Endothelial cell of umbilical vein (primary cell): ENCODE results near the gene NCEH1. TPM values are rescaled to one million over a fixed set of nuclear protein-coding genes. Genes with fewer than 3 reads are reported as not detected.

Experiments
- BruUV-seq: library from RNA; stranded (reverse); fragments of 400-500 nt; replicated peaks from 2 replicates; lab custom pipeline; 2021; lab: Mats Ljungman, UMichigan
- CTCF ChIA-PET: fragments of 300-600, 350-600 bp; sonication (Branson Sonifier 250); formaldehyde crosslinking; loops from one replicate; lab custom pipeline; 2021; ENCODE audit warnings: antibody characterized with exemption, inconsistent platforms; lab: Charles Lee
- POLR2A ChIA-PET: fragments of 300-600, 350-600 bp; sonication (Branson Sonifier 250); formaldehyde crosslinking; loops from one replicate; lab custom pipeline; 2021; ENCODE audit warnings: antibody characterized with exemption, inconsistent platforms; lab: Charles Lee
- DNase-seq: peaks from one replicate; pipeline ENCODE4 v3.0.0-alpha.2; 2011; ENCODE audit warnings: low read depth, low spot score
- FAIRE-seq: peaks from 2 replicates; lab custom pipeline; 2011; peaks lifted over from hg19 to GRCh38; lab: Jason Lieb, UNC
- H2AFZ ChIP-seq: 2 replicates; pipeline ENCODE4 v1.6.0; 2012; ENCODE audit warnings: low read depth, low read length, control low read depth, inconsistent platforms
- H3K27ac ChIP-seq: 2 replicates; pipeline ENCODE4 v1.5.1; 2011; ENCODE audit warnings: low read depth, mild to moderate bottlenecking, control low read depth, low read length, moderate library complexity; ENCODE audit not compliant: insufficient read depth
- H3K27me3 ChIP-seq, 2 experiments: 2 replicates each; pipeline versions ENCODE4 v1.6.0 to v1.6.1; 2011; ENCODE audit warnings: low read length in 2 of 2, mixed read lengths in 1 of 2; ENCODE audit not compliant: control insufficient read depth in 2 of 2, insufficient read depth in 2 of 2
- H3K36me3 ChIP-seq, 2 experiments: 2 replicates in 1 of 2; 3 replicates in 1 of 2; pipeline ENCODE4 v1.5.1; 2011; ENCODE audit warnings: low read length in 2 of 2, mild to moderate bottlenecking in 1 of 2, moderate library complexity in 1 of 2; ENCODE audit not compliant: control insufficient read depth in 2 of 2, insufficient read depth in 2 of 2; ENCODE audit errors: extremely low read depth in 1 of 2
- H3K4me1 ChIP-seq: 3 replicates; pipeline ENCODE4 v1.5.1; 2011; ENCODE audit warnings: mild to moderate bottlenecking, low read length; ENCODE audit not compliant: control insufficient read depth, insufficient read depth; ENCODE audit errors: extremely low read depth
- H3K4me2 ChIP-seq: 2 replicates; pipeline ENCODE4 v1.6.1; 2011; ENCODE audit warnings: low read length, control low read depth, mixed read lengths; ENCODE audit not compliant: insufficient read depth
- H3K4me3 ChIP-seq, 3 experiments: fragments of 200-600 bp in 1 of 3; sonication (generic), shearing (Covaris generic) in 1 of 3; replicated peaks in 1 of 3; 2 replicates each; pipeline ENCODE4 v1.5.1; 2011 to 2016; ENCODE audit warnings: control low read depth in 3 of 3, low read length in 3 of 3, mild to moderate bottlenecking in 2 of 3, inconsistent platforms in 1 of 3, low read depth in 1 of 3, moderate library complexity in 1 of 3; ENCODE audit not compliant: insufficient read depth in 1 of 3
- H3K79me2 ChIP-seq: 2 replicates; pipeline ENCODE4 v1.6.0; 2012; ENCODE audit warnings: low read length, inconsistent platforms; ENCODE audit not compliant: control insufficient read depth, insufficient read depth
- H3K9ac ChIP-seq: replicated peaks from 2 replicates; pipeline ENCODE3; 2011; ENCODE audit warnings: low read length, control low read depth; ENCODE audit not compliant: insufficient read depth; ENCODE audit errors: extremely low read depth
- H3K9me1 ChIP-seq: replicated peaks from 3 replicates; pipeline ENCODE4 v1.6.0; 2011; ENCODE audit warnings: mild to moderate bottlenecking, low read length; ENCODE audit not compliant: control insufficient read depth, insufficient read depth; ENCODE audit errors: extremely low read depth
- H3K9me3 ChIP-seq: replicated peaks from 2 replicates; pipeline ENCODE4 v1.5.1; 2012; ENCODE audit warnings: low read length, inconsistent platforms; ENCODE audit not compliant: control insufficient read depth, insufficient read depth
- H4K20me1 ChIP-seq: replicated peaks from 2 replicates; pipeline ENCODE3; 2011; ENCODE audit warnings: mild to moderate bottlenecking, low read length; ENCODE audit not compliant: control insufficient read depth, insufficient read depth; ENCODE audit errors: extremely low read depth
- EZH2 ChIP-seq: IDR thresholded peaks from 2 replicates; pipeline ENCODE4 v1.6.1; 2012; ENCODE audit warnings: borderline replicate concordance, low read depth, mild to moderate bottlenecking, moderate library complexity, low read length, inconsistent platforms; ENCODE audit not compliant: severe bottlenecking
- FOS ChIP-seq: IDR thresholded peaks from 2 replicates; pipeline ENCODE4 v1.6.1; 2011; ENCODE audit warnings: mild to moderate bottlenecking, low read length, moderate library complexity, borderline replicate concordance; ENCODE audit not compliant: insufficient read depth
- GATA2 ChIP-seq: IDR thresholded peaks from 2 replicates; pipeline ENCODE4 v1.7.0; 2011; ENCODE audit warnings: low read depth, mild to moderate bottlenecking, moderate library complexity, mixed read lengths, low read length; ENCODE audit not compliant: insufficient read length, insufficient read depth
- JUN ChIP-seq: IDR thresholded peaks from 2 replicates; pipeline ENCODE4 v1.6.1; 2011; ENCODE audit warnings: borderline replicate concordance, low read depth; ENCODE audit not compliant: insufficient read length, insufficient read depth
- MYC ChIP-seq: IDR thresholded peaks from one replicate; pipeline ENCODE4 v1.6.1; 2011; ENCODE audit warnings: mild to moderate bottlenecking, low read depth, low read length
- POLR2A ChIP-seq: IDR thresholded peaks from 2 replicates; pipeline ENCODE4 v1.6.1; 2012; ENCODE audit warnings: low read depth, mild to moderate bottlenecking, control low read depth, low read length
- POLR2AphosphoS5 ChIP-seq: IDR thresholded peaks from 2 replicates; pipeline ENCODE4 v1.6.1; 2012; ENCODE audit warnings: low read depth, mild to moderate bottlenecking, control low read depth, low read length, moderate library complexity; ENCODE audit not compliant: insufficient read depth
- dilution Hi-C: fragments of 300-500 bp; cut with MboI; formaldehyde crosslinking; loops from one replicate; pipeline ENCODE4 v1.15.0; 2019; ENCODE audit warnings: low sequenced_read_pairs; ENCODE audit not compliant: extremely low pct_ligation_motif_present
- intact Hi-C: fragments of 100-400 bp; cut with micrococcal nuclease; formaldehyde crosslinking; loops from one replicate; pipeline ENCODE4 v1.10.0; 2022
- polyA plus RNA-seq, 4 experiments: library from polyadenylated mRNA; depleted of rRNA in 3 of 4; stranded (reverse) in 3 of 4; unstranded in 1 of 4; fragments of >200 nt; gene quantifications; 2 replicates each; pipeline versions ENCODE4 v1.2.1 to v1.2.3, GENCODE V29; 2011 to 2012; ENCODE audit warnings: missing spikeins in 1 of 4
- total RNA-seq: library from RNA; stranded (reverse); gene quantifications from 2 replicates; pipeline ENCODE4 v1.2.3, GENCODE V29; 2021
- TF ChIP-seq, protein P1 (sequence below), 2 donors: IDR thresholded peaks; 1 replicate in 1 of 2; 2 replicates in 1 of 2; pipeline ENCODE4 v1.5.1; 2011; ENCODE audit warnings: low read length in 2 of 2, mild to moderate bottlenecking in 2 of 2, moderate library complexity in 2 of 2, control low read depth in 1 of 2, inconsistent platforms in 1 of 2, low read depth in 1 of 2; ENCODE audit not compliant: insufficient read depth in 1 of 2; ENCODE audit errors: extremely low read depth in 1 of 2
- TF ChIP-seq, protein P2 (sequence below): IDR thresholded peaks from 2 replicates; pipeline ENCODE4 v1.6.1; 2011; ENCODE audit not compliant: insufficient read depth, insufficient read length

NCEH1 gene
- total and polyA plus RNA-seq, 2 donors (not counting 3 experiments of a cell fraction or from before 2014, with no cell fraction given) = 10.0 to 20.3 TPM

DNA sequence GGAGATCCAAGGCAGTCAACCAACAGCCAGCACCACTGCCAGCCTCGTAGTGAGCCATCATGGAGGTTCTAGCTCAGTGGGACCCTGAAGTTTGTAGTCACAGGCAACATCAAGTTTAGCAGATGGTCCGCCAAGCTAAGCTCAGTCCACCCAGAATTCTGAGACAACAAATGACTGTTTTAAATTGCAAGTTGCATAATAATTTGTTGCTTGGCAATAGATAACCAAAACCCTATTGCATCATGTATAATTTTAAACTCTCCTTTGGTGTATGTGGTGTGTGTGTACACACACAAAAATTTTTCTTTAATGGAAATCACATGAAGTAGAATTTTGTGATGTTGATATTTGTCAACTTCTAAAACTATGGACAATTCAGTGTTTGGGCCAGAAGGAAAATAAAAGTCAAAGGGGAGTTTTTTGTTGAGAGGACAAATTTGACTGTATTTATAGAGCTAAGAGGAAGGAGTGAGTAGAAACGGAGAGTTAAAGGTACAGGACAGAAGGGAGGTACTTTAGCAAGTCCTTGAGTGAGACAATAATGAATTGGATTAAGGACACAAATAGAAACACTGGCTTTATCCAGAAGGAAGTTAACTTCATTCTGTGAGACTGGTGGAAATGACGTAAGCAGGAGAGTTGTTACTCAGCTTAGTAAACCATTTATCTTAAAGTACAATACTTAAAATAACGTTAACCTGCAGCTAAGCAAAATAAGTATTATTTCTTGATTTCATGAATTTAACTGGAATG is 83.6 kb downstream of the NCEH1 start:
- H2AFZ ChIP-seq = no peak overlapping the region
- no peak overlapping the region for H3K27ac ChIP-seq
- H3K9me1 ChIP-seq = no peaks in the 10 kb centered on the region
- CTCF ChIA-PET = interaction anchor here (0.6 to 2.1 kb wide), 7 partner anchors 11 to 295 kb away, joined by 3 to 5 read pairs (median 3); no protein-coding TSS in a partner anchor
- DNase-seq (peak; percentile 53), FAIRE-seq (no peak)
- intact Hi-C loops = no loop called here
- H3K4me2 ChIP-seq = no peak overlapping the region
- dilution Hi-C loops = no loop called here
- POLR2A ChIA-PET = no interaction called here
- no peaks in the 10 kb centered on the region for H3K36me3 ChIP-seq
- H3K27me3 ChIP-seq = no peaks in the 10 kb centered on the region
- no peak overlapping the region for H3K9ac ChIP-seq
- TF ChIP-seq EZH2 (no peak), FOS (no peak), GATA2 (no peak), JUN (no peak), POLR2AphosphoS5 (no peak), POLR2A (no peak), MYC (no peak)
- TF ChIP-seq, protein P1, sequence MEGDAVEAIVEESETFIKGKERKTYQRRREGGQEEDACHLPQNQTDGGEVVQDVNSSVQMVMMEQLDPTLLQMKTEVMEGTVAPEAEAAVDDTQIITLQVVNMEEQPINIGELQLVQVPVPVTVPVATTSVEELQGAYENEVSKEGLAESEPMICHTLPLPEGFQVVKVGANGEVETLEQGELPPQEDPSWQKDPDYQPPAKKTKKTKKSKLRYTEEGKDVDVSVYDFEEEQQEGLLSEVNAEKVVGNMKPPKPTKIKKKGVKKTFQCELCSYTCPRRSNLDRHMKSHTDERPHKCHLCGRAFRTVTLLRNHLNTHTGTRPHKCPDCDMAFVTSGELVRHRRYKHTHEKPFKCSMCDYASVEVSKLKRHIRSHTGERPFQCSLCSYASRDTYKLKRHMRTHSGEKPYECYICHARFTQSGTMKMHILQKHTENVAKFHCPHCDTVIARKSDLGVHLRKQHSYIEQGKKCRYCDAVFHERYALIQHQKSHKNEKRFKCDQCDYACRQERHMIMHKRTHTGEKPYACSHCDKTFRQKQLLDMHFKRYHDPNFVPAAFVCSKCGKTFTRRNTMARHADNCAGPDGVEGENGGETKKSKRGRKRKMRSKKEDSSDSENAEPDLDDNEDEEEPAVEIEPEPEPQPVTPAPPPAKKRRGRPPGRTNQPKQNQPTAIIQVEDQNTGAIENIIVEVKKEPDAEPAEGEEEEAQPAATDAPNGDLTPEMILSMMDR (IDR thresholded peaks at IDR 0.05; ENCODE audit: extremely low read depth in 1 of 2, insufficient read depth in 1 of 2, low read depth in 1 of 2, low read length in 2 of 2) = no peak
- TF ChIP-seq, protein P2, sequence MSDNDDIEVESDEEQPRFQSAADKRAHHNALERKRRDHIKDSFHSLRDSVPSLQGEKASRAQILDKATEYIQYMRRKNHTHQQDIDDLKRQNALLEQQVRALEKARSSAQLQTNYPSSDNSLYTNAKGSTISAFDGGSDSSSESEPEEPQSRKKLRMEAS = no peak
- H3K4me3 ChIP-seq = no peak overlapping the region
- BruUV-seq = TSS peak; percentile 46
- peaks cover 13% of the 10 kb centered on the region for H3K4me1 ChIP-seq
- no peaks in the 10 kb centered on the region for H4K20me1 ChIP-seq
- no peaks in the 10 kb centered on the region for H3K79me2 ChIP-seq
- H3K9me3 ChIP-seq = no peaks in the 10 kb centered on the region
